GM23338 (cell line): Measurements from ENCODE around the gene PSKH1. TPM values are rescaled to one million over a fixed set of nuclear protein-coding genes. Genes with fewer than 3 reads are reported as not detected.

Source experiments
- ATAC-seq: fragments of 200-7000 bp; cut with Tn5 transposase; 3 replicates; pipeline ENCODE4 v1.9.1; 2020
- DNase-seq: peaks from one replicate; pipeline ENCODE4 v3.0.0-alpha.2; 2015; ENCODE audit warnings: low spot score
- H2AFZ ChIP-seq: fragments of 200-600 bp; sonication (generic); 2 replicates; pipeline ENCODE4 v1.8.0; 2016; ENCODE audit warnings: antibody characterized with exemption, mild to moderate bottlenecking, moderate library complexity
- H3F3A ChIP-seq: fragments of 200-600 bp; sonication (generic); replicated peaks from 2 replicates; pipeline ENCODE4 v1.8.0; 2017; ENCODE audit warnings: antibody characterized with exemption, mixed run types, low read depth
- H3K27ac ChIP-seq: fragments of 200-600 bp; sonication (generic); 2 replicates; pipeline ENCODE4 v1.6.1; 2016; ENCODE audit warnings: low read depth
- H3K27me3 ChIP-seq: fragments of 200-600 bp; sonication (generic); 2 replicates; pipeline ENCODE4 v1.8.0; 2016; ENCODE audit warnings: mild to moderate bottlenecking, mixed run types, moderate library complexity; ENCODE audit not compliant: insufficient read depth
- H3K36me3 ChIP-seq: fragments of 200-600 bp; sonication (generic); 2 replicates; pipeline ENCODE4 v1.8.0; 2016; ENCODE audit warnings: mild to moderate bottlenecking; ENCODE audit not compliant: insufficient read depth
- H3K4me1 ChIP-seq: fragments of 200-600 bp; sonication (generic); 2 replicates; pipeline ENCODE4 v1.8.0; 2016; ENCODE audit warnings: mild to moderate bottlenecking, moderate library complexity; ENCODE audit not compliant: insufficient read depth
- H3K4me2 ChIP-seq: fragments of 200-600 bp; sonication (generic); 2 replicates; pipeline ENCODE4 v1.7.1; 2017; ENCODE audit warnings: mixed run types
- H3K4me3 ChIP-seq: fragments of 200-600 bp; sonication (generic); 2 replicates; pipeline ENCODE4 v1.6.1; 2016; ENCODE audit warnings: mixed run types
- H3K79me2 ChIP-seq: fragments of 200-600 bp; sonication (generic); replicated peaks from 2 replicates; pipeline ENCODE4 v1.8.0; 2017; ENCODE audit warnings: mild to moderate bottlenecking; ENCODE audit not compliant: insufficient read depth
- H3K9me2 ChIP-seq: fragments of 200-600 bp; sonication (generic); 2 replicates; pipeline ENCODE4 v1.8.0; 2017; ENCODE audit not compliant: insufficient read depth
- H4K20me1 ChIP-seq: fragments of 200-600 bp; sonication (generic); replicated peaks from 2 replicates; pipeline ENCODE4 v1.8.0; 2017; ENCODE audit warnings: mild to moderate bottlenecking; ENCODE audit not compliant: insufficient read depth
- H3K27ac Mint-ChIP-seq: 2 replicates; pipeline ENCODE4 v1.8.0; 2020; ENCODE audit warnings: inconsistent platforms, mild to moderate bottlenecking, moderate library complexity, mixed read lengths
- H3K27me3 Mint-ChIP-seq: 3 replicates; pipeline ENCODE4 v1.8.0; 2022; ENCODE audit warnings: low read depth, mild to moderate bottlenecking, moderate library complexity, mixed read lengths, inconsistent platforms; ENCODE audit not compliant: insufficient read depth, poor library complexity
- H3K36me3 Mint-ChIP-seq: 3 replicates; pipeline ENCODE4 v1.8.0; 2021; ENCODE audit warnings: low read depth, mild to moderate bottlenecking, inconsistent platforms, moderate library complexity, mixed read lengths
- H3K4me1 Mint-ChIP-seq: 3 replicates; pipeline ENCODE4 v1.8.0; 2020; ENCODE audit warnings: mild to moderate bottlenecking, inconsistent platforms, mixed read lengths
- H3K4me3 Mint-ChIP-seq: 3 replicates; pipeline ENCODE4 v1.8.0; 2021; ENCODE audit warnings: moderate library complexity, mild to moderate bottlenecking, inconsistent platforms, mixed read lengths
- H3K9me3 Mint-ChIP-seq: 3 replicates; pipeline ENCODE4 v1.8.0; 2020; ENCODE audit warnings: moderate library complexity, mild to moderate bottlenecking, inconsistent platforms, mixed read lengths
- CREB1 ChIP-seq: fragments of 250-450 bp; sonication (Bioruptor Pico); IDR thresholded peaks from 2 replicates; pipeline ENCODE4 v1.5.0; 2020; ENCODE audit warnings: low read depth, mild to moderate bottlenecking, moderate library complexity
- POLR2AphosphoS5 ChIP-seq: IDR thresholded peaks from 2 replicates; pipeline ENCODE4 v1.6.1; 2016; ENCODE audit warnings: antibody characterized with exemption, low read depth
- ZNF331 ChIP-seq: fragments of 250-450 bp; sonication (Bioruptor Pico); IDR thresholded peaks from 2 replicates; pipeline ENCODE4 v1.5.0; 2020; ENCODE audit warnings: low read depth, mild to moderate bottlenecking, moderate library complexity
- ZNF462 ChIP-seq: fragments of 250-450 bp; sonication (Bioruptor Pico); IDR thresholded peaks from 2 replicates; pipeline ENCODE4 v1.5.0; 2020; ENCODE audit warnings: mild to moderate bottlenecking, moderate library complexity
- polyA plus RNA-seq: library from polyadenylated mRNA; unstranded; fragments of >200 nt; fragmentation: Nextera tagmentation; extraction: Ambion mirVana; gene quantifications from 2 replicates; pipeline ENCODE4 v1.2.1, GENCODE V29; 2016
- total RNA-seq: library from RNA; depleted of rRNA; stranded (reverse); fragments of >200 nt; shearing (Covaris generic); gene quantifications from 2 replicates; pipeline ENCODE4 v1.2.3, GENCODE V29; 2014
- TF ChIP-seq, protein P1 (sequence below), 2 experiments: fragments of 200-600 bp in 1 of 2; sonication (generic) in 1 of 2; conservative IDR thresholded peaks; 2 replicates each; pipeline versions ENCODE4 v1.5.1 to v1.6.1; 2016 to 2017; ENCODE audit warnings: antibody characterized with exemption in 2 of 2, low read depth in 2 of 2, mild to moderate bottlenecking in 2 of 2, moderate library complexity in 1 of 2

PSKH1 gene
- total and polyA plus RNA-seq, 2 experiments from 2014 or later = 14.3 to 23.9 TPM

DNA sequence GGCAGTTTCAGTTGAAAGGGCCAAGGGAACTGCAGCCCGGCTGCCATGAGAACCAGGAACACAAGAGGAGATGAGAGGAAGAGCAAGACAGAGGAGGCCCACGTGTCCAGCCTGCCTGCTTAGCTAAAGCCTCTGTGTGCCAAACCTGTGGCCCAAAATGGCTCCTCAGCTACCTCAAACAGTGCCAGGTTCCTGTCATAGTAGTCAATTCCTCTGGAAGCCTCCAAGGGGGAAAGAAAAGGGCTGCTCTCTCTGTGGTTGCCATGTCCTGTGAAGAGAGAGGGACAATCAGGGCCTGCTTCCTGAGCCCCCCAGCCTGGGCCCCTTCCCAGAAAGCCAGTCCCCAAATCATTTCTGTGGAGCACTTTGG, 70.2 kb downstream of the PSKH1 start (continued):
- TF ChIP-seq ZNF462 (no peak), ZNF331 (CRISPR knock-in tag) (no peak)

- TF ChIP-seq POLR2AphosphoS5 (0 out of 2 replicates have a peak, but pooled peaks have one; percentile 32), CREB1 (CRISPR knock-in tag) (no peak)
- TF ChIP-seq, protein P1, sequence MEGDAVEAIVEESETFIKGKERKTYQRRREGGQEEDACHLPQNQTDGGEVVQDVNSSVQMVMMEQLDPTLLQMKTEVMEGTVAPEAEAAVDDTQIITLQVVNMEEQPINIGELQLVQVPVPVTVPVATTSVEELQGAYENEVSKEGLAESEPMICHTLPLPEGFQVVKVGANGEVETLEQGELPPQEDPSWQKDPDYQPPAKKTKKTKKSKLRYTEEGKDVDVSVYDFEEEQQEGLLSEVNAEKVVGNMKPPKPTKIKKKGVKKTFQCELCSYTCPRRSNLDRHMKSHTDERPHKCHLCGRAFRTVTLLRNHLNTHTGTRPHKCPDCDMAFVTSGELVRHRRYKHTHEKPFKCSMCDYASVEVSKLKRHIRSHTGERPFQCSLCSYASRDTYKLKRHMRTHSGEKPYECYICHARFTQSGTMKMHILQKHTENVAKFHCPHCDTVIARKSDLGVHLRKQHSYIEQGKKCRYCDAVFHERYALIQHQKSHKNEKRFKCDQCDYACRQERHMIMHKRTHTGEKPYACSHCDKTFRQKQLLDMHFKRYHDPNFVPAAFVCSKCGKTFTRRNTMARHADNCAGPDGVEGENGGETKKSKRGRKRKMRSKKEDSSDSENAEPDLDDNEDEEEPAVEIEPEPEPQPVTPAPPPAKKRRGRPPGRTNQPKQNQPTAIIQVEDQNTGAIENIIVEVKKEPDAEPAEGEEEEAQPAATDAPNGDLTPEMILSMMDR (conservative IDR thresholded peaks at IDR 0.05; ENCODE audit: low read depth in 2 of 2) = peak in 1 of 2 experiments; percentile 69; a peak in 3 of 4 replicates
- DNase-seq (peak; percentile 75), ATAC-seq (peak; percentile 68)
- Mint-ChIP-seq H3K36me3 (peaks cover 23% of the 10 kb centered on the region), H3K4me1 (peaks cover 37% of the 10 kb centered on the region), H3K9me3 (no peaks in the 10 kb centered on the region; the same call in 2 of the 3 replicates), H3K4me3 (peak overlapping the region; percentile 52; the same call in 2 of the 3 replicates), H3K27me3 (peaks cover 12% of the 10 kb centered on the region), H3K27ac (no peak overlapping the region)
- 0 out of 2 replicates have a peak, but pooled peaks cover 16% of the 10 kb centered on the region for H3F3A ChIP-seq
- H3K4me2 ChIP-seq = peak overlapping the region; percentile 66
- peaks cover 4% of the 10 kb centered on the region for H3K36me3 ChIP-seq
- H3K27ac ChIP-seq = 0 out of 2 replicates have a peak overlapping the region, but pooled peaks have one; percentile 3
- no peaks in the 10 kb centered on the region for H3K9me2 ChIP-seq
- H3K27me3 ChIP-seq = no peaks in the 10 kb centered on the region
- peaks cover 42% of the 10 kb centered on the region for H3K79me2 ChIP-seq
- H3K4me3 ChIP-seq = no peak overlapping the region
- peaks cover 38% of the 10 kb centered on the region for H3K4me1 ChIP-seq
- peaks cover 26% of the 10 kb centered on the region for H4K20me1 ChIP-seq
- no peak overlapping the region for H2AFZ ChIP-seq
Measured at GRCh38 chr16:67963662-67964321, 70.7 kb downstream of the PSKH1 start.
